Psoas muscle (tissue), 8 donors: ENCODE results near the gene OSBPL8. TPM values are rescaled to one million over a fixed set of nuclear protein-coding genes. Genes with fewer than 3 reads are reported as not detected.

ENCODE experiments used
- ATAC-seq, 4 donors: fragments of 200-7000 bp; cut with Tn5 transposase; one replicate each; pipeline ENCODE4 v1.9.1; 2020; ENCODE audit warnings: moderate library complexity in 3 of 4, mild to moderate bottlenecking in 2 of 4
- DNase-seq, 2 donors: peaks; one replicate each; pipeline ENCODE4 v3.0.0-alpha.2; 2020
- H3K27ac ChIP-seq: fragments of 200-600 bp; one replicate; pipeline ENCODE4 v1.8.0; 2022
- H3K27me3 ChIP-seq, 3 donors: fragments of 200-600 bp in 1 of 3; one replicate each; pipeline versions ENCODE4 v1.6.1 to v1.8.0; 2013 to 2022; ENCODE audit warnings: low read length in 2 of 3, mild to moderate bottlenecking in 2 of 3, moderate library complexity in 1 of 3; ENCODE audit not compliant: insufficient read depth in 3 of 3
- H3K36me3 ChIP-seq, 2 donors: fragments of 200-600 bp in 1 of 2; one replicate each; pipeline versions ENCODE4 v1.6.1 to v1.8.0; 2013 to 2022; ENCODE audit warnings: low read depth in 1 of 2, mild to moderate bottlenecking in 1 of 2, moderate library complexity in 1 of 2; ENCODE audit not compliant: insufficient read depth in 1 of 2
- H3K4me1 ChIP-seq: fragments of 200-600 bp; one replicate; pipeline ENCODE4 v1.8.0; 2022
- H3K4me3 ChIP-seq: fragments of 200-600 bp; one replicate; pipeline ENCODE4 v1.8.0; 2022; ENCODE audit warnings: mild to moderate bottlenecking
- H3K9me3 ChIP-seq: fragments of 200-600 bp; one replicate; pipeline ENCODE4 v1.8.0; 2022
- WGBS, 3 donors: extraction: QIAGEN DNeasy Blood & Tissue Kit; methylation state at CpG; one replicate each; pipeline versions ENCODE4 v1.1.6 to v1.1.7; 2013; 5-methylcytosine and 5-hydroxymethylcytosine counted together
- intact Hi-C, 2 donors: fragments of 100-400 bp; cut with DNase I; formaldehyde crosslinking; loops; one replicate each; pipeline versions ENCODE4 v1.11.0 to v1.14.2; 2022
- polyA plus RNA-seq, 3 donors: library from polyadenylated mRNA; stranded (reverse); fragments of 200-250 nt; gene quantifications; one replicate each; pipeline ENCODE4 v1.2.3, GENCODE V29; 2013
- total RNA-seq, 4 donors: library from RNA; stranded (reverse); fragmentation: NEBNext Ultra II Directional in 2 of 4; extraction: Animal tissue kit (Norgen Biotek cat#: 25700) in 2 of 4; gene quantifications; one replicate each; pipeline versions ENCODE4 v1.2.1 to v1.2.4, GENCODE V29; 2021 to 2023
- TF ChIP-seq, protein P1 (sequence below): fragments of 200-600 bp; IDR thresholded peaks from one replicate; pipeline ENCODE4 v1.8.0; 2022; ENCODE audit warnings: antibody characterized with exemption
- donor health status: healthy with polysubstance abuse.
- donor health status: DM: no; HTN: no; CAD: no; lungs with moderate emphysema.
- donor health status: Bipolar disorder and iron deficiency.
- donor health status: healthy.
- donor health status: DM: yes; HTN: yes; CAD: no.
- donor health status: DM: no; HTN: no; CAD: no.
- donor health status: DM: no; HTN: no; CAD: no.
- donor health status: DM: yes; HTN: yes; CAD: no.

OSBPL8 gene
- total and polyA plus RNA-seq, 7 donors = 9.2 to 64.3 (median 39.5) TPM

GRCh38 chr12:76590131-76590530 is 30.6 kb upstream of the OSBPL8 start:
- H3K27ac ChIP-seq = peak overlapping the region; percentile 91
- no peaks in the 10 kb centered on the region for H3K9me3 ChIP-seq
- 84 to 97% (median 84%) methylated on average over 3 of the region's 3 CpGs for WGBS, 3 donors

GRCh38 chr12:76588881-76589565 is 29.5 kb upstream of the OSBPL8 start:
- intact Hi-C loops = loop anchor here in 1 of 2 donors (5.0 to 10.0 kb wide), 2 partner anchors 204 to 242 kb away; partner anchors contain the start of gene BBS10
- ATAC-seq (peak; percentile 92 to 95 (median 92)), DNase-seq (no peak)
- Histone ChIP-seq H3K27ac (peak overlapping the region; percentile 91), H3K36me3 (no peaks in the 10 kb centered on the region), H3K9me3 (no peaks in the 10 kb centered on the region), H3K4me1 (peaks cover 29% of the 10 kb centered on the region), H3K27me3 (no peaks in the 10 kb centered on the region), H3K4me3 (no peak overlapping the region)
- TF ChIP-seq, protein P1, sequence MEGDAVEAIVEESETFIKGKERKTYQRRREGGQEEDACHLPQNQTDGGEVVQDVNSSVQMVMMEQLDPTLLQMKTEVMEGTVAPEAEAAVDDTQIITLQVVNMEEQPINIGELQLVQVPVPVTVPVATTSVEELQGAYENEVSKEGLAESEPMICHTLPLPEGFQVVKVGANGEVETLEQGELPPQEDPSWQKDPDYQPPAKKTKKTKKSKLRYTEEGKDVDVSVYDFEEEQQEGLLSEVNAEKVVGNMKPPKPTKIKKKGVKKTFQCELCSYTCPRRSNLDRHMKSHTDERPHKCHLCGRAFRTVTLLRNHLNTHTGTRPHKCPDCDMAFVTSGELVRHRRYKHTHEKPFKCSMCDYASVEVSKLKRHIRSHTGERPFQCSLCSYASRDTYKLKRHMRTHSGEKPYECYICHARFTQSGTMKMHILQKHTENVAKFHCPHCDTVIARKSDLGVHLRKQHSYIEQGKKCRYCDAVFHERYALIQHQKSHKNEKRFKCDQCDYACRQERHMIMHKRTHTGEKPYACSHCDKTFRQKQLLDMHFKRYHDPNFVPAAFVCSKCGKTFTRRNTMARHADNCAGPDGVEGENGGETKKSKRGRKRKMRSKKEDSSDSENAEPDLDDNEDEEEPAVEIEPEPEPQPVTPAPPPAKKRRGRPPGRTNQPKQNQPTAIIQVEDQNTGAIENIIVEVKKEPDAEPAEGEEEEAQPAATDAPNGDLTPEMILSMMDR = no peak

More at GRCh38 chr12:76590131-76590530, 30.6 kb upstream of the OSBPL8 start:
- no peak overlapping the region for H3K4me3 ChIP-seq
- peaks cover 29% of the 10 kb centered on the region for H3K4me1 ChIP-seq
- no peaks in the 10 kb centered on the region for H3K27me3 ChIP-seq
- no peaks in the 10 kb centered on the region for H3K36me3 ChIP-seq
- ATAC-seq = no peak
- DNase-seq = no peak
- intact Hi-C loops = no loop called here
- TF ChIP-seq, protein P1 = no peak

DNA sequence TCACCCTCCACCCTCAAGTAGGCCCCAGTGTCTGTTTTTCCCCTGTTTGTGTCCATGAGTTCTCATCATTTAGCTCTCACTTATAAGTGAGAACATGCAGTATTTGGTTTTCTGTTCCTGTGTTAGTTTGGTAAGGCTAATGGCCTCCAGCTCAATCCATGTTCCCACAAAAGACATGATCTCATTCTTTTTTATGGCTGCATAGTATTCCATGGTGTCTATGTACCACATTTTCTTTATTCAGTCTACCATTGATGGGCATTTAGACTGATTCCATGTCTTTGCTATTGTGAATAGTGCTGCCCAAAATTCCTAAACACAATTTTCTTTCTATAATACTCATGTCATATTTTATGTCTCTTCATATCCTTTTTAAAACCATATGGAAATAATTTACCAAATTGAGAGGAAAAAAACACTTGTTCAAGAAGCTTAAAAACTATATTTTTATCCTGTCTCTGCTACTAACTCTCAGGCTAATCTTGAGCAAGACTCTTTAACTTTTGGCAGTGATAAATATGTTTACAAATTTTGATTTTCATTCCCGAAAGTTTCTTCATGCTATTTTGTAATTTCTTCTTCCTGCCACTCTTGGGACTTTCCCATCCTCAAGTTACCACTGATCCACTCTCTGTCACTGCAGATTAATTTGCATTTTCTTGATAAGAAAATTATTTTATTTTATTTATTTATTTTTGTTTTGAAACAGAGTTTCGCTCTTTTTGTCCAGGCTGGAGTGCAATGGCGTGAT is 28.0 kb upstream of the OSBPL8 start:
- H3K27ac ChIP-seq = peak overlapping the region; percentile 91
- H3K27me3 ChIP-seq = no peaks in the 10 kb centered on the region
- ATAC-seq = no peak
- no peaks in the 10 kb centered on the region for H3K36me3 ChIP-seq
- no peak overlapping the region for H3K4me3 ChIP-seq
- peaks cover 29% of the 10 kb centered on the region for H3K4me1 ChIP-seq
- intact Hi-C loops = loop anchor here in 1 of 2 donors (5.0 to 10.0 kb wide), 2 partner anchors 203 to 240 kb away; partner anchors contain the start of gene BBS10
- no peaks in the 10 kb centered on the region for H3K9me3 ChIP-seq
- 78 to 87% (median 81%) methylated on average over 3 of the region's 3 CpGs for WGBS, 3 donors
- no peak for DNase-seq
- TF ChIP-seq, protein P1 = no peak

DNA sequence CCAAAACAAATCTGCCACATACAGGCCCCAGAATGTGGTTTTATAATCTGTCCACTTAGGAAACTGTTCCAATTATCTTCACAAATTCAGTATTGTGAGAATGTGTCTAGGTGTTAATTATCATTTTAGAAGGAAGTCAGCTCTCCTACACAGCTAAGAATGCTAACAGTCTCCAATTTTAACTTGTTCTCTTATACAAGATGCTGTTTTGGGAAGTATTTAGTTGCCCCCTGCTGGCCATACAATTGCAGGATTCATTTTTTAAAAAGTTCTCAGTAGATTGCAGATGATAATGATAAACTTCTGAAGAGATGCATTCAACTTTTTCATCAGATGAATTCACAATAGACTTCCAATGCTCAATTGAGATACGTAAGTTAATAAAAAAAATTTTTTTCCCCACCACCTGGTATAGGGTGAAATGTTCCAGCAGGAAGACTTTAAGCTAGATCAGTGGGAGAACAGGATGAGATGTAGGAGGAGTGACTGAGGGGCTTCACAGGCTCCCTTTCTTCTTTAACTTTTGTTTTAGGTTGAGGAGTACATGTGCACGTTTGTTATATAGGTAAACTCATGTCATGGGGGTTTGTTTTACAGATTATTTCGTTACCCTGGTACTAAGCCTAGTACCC is 27.3 kb upstream of the OSBPL8 start:
- H3K4me3 ChIP-seq = no peak overlapping the region
- peak overlapping the region; percentile 91 for H3K27ac ChIP-seq
- intact Hi-C loops = loop anchor here in 1 of 2 donors (5.0 to 10.0 kb wide), 2 partner anchors 202 to 240 kb away; partner anchors contain the start of gene BBS10
- H3K4me1 ChIP-seq = peaks cover 29% of the 10 kb centered on the region
- no peak for DNase-seq
- no peaks in the 10 kb centered on the region for H3K9me3 ChIP-seq
- TF ChIP-seq, protein P1 = peak; percentile 69
- H3K27me3 ChIP-seq = no peaks in the 10 kb centered on the region
- WGBS, 3 donors = 70 to 87% (median 80%) methylated on average over 3 of the region's 3 CpGs
- no peak for ATAC-seq
- H3K36me3 ChIP-seq = no peaks in the 10 kb centered on the region
